GM19240 (cell line): Measurements from ENCODE around the gene CFAP251.

Experiments
- DNase-seq: peaks from one replicate; pipeline ENCODE4 v3.0.0; 2011; ENCODE audit warnings: low spot score; ENCODE audit not compliant: insufficient read length

Gene CFAP251

GRCh38 chr12:122001466-122002209 is 83.2 kb downstream of the CFAP251 start:
- DNase-seq, result no peak

- DNase-seq, result no peak
Observed at GRCh38 chr12:122003651-122004611, 85.5 kb downstream of the CFAP251 start.

DNA sequence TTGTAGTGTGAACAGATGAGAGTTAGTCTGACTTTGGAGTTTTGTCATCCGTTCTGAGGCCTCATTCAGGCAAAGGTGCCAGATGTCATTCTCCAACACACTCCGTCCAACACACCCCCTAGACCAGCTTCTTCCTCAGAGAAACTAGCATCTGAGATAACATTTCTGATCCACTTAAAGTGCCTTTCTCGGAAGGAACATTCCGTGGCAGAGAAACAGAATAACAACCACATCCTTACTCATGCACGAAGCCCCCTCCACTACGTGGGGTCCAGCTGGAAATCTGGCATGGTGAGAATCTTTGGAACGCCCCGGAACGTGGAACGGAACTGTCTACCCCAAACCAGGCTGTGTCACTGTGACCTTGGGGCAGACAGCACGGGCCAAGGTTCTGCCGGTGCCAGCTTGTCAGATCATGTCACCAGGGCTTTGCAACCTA is 86.3 kb downstream of the CFAP251 start:
- no peak for DNase-seq

DNA sequence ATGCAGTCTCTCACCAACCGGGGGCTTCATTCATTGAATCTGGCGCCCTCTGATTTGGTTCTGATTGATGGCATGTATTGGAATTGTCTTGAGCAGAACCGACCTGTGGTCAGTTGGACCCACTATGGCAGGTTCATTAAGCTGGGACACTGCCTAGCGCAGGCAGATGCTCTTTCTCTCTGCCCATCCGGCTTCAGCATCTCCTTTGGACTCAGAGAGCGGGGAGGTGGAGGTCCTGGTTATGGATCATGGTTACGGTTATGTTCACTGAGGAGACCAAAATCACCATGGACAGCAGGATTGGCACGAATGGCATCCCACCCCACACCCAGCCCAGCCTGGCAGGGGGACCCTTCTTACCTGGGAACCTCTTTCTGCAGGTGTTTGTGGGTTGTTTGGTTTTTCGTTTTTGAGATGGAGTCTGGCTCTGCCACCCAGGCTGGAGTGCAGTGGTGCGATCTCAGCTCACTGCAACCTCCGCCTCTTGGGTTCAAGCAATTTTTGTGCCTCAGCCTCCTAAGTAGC is 86.9 kb downstream of the CFAP251 start:
- no peak for DNase-seq

GRCh38 chr12:122006186-122006926 is 88.0 kb downstream of the CFAP251 start:
- no peak for DNase-seq

GRCh38 chr12:122009741-122010140 is 91.3 kb downstream of the CFAP251 start:
- DNase-seq, result no peak

DNA sequence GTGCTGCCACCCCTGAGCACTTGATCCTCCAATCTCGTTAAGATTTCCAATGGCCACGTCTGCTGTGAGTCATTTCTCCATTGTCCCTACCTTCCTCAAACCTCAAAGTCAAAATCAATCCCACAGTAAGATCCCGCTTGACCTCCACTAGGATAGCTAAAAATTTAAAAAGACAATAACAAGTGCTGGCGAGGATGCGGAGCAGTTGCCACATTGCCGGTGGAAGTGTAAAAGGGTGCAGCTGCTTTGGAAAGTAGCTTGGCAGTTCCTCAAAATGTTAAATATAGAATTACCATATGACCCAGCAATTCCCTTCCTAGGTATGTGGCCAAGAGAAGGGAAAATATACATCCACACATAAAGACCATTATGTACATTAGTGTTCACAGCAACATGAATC is 93.8 kb downstream of the CFAP251 start:
- no peak for DNase-seq

DNA sequence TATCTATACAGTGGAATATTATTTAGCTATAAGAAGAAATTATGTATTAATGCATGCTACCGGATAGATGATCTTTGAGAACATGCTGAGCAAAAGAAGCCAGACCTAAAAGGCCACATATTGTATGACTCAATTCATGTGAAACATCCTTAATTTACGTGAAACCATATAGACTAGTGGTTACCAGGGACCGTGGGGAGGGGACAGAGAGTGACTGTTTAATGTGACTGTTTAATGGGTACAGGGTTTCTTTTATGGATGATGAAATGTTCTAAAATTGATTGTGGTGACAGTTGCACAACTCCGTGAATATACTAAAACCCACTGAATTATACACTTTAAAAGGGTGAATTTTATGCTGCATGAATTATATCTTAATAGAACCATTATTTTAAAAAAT is 94.7 kb downstream of the CFAP251 start:
- DNase-seq, result no peak

DNA sequence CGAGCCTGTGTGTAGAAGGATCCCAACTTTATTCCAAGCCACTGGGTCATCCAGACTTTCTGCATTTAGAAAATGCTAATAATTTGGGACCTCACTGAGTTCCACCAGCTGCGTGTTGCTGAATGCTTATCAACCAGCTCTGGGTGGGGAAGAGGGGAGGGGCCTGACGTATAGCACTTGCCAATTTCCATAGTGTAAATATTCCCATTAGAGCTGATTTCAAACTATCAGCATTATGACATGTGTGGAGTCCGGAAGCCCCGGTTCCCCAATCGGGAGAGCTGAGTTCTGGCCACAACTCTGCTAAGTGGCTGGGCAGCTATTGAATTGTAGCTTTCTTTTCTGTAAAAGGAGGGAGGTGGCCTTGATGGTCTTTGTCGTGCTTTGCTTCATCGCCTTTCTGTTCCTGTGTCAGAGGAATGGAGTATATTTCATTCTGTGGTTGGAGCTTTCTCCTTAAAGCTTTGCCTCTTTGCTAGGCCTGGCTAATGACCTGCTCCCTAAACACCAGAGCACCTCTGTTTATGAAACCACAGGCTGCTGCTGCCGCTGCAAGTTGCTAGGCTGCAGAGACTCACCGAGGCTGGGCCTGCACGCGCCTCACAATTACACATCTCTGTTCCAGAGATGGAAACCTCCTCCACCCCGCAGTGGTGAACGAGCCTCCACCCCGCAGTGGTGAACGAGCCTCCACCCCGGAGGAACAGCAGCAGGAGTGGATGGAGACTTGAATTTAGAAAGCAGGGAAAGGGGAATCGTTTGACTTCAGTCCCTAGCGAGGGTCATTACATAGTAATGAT is 95.6 kb downstream of the CFAP251 start:
- no peak for DNase-seq

- DNase-seq, result no peak
Observed at GRCh38 chr12:122014781-122015180, 96.4 kb downstream of the CFAP251 start.

GRCh38 chr12:122018457-122018856 is 100.1 kb downstream of the CFAP251 start:
- DNase-seq, result no peak

DNA sequence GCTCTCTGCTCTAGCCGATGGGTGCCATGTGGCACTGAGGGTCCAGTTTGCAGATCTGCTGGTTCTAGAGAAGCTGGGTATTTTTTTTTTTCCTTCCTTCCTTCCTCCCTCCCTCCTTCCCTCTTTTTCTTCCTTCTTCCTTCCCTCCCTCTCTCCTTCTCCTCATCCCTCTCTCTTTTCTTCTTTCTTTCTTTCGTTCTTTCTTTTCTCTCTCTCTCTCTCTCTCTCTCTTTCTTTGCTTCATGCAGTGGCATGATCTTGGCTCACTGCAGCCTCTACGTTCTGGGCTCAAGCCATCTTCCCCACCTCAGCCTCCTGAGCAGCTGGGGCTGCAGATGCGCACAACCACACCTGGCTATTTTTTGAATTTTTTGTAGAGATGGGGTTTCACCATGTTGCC is 100.5 kb downstream of the CFAP251 start:
- DNase-seq, result no peak

DNA sequence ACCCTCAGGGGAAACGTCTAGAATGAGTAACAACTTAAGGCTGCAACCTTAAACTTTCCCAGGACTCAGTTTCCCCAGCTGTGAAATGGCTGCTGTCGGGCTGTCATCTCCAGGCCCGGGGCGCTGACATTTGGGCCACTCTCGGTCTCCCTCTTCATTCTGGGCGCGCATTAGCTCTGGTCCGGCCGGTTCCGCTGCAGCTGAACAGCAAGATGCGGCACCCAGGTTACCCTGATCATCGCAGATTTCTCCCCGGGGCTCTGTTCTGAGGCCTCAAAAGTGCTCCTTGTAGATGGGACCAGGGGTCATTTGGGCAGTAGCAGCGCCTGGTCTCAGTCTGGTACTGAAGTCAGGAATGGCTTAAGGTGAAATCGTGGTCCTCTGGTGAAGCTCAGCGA is 102.4 kb downstream of the CFAP251 start:
- DNase-seq, result no peak

GRCh38 chr12:122021193-122021821 is 102.9 kb downstream of the CFAP251 start:
- no peak for DNase-seq

GRCh38 chr12:122021822-122022392 is 103.5 kb downstream of the CFAP251 start, which contains the start of gene BCL7A:
Gene BCL7A, plus strand, starts transcription at chr12:122021884. Its CDS starts 208 bp downstream, at chr12:122022092.
- DNase-seq, result no peak

DNA sequence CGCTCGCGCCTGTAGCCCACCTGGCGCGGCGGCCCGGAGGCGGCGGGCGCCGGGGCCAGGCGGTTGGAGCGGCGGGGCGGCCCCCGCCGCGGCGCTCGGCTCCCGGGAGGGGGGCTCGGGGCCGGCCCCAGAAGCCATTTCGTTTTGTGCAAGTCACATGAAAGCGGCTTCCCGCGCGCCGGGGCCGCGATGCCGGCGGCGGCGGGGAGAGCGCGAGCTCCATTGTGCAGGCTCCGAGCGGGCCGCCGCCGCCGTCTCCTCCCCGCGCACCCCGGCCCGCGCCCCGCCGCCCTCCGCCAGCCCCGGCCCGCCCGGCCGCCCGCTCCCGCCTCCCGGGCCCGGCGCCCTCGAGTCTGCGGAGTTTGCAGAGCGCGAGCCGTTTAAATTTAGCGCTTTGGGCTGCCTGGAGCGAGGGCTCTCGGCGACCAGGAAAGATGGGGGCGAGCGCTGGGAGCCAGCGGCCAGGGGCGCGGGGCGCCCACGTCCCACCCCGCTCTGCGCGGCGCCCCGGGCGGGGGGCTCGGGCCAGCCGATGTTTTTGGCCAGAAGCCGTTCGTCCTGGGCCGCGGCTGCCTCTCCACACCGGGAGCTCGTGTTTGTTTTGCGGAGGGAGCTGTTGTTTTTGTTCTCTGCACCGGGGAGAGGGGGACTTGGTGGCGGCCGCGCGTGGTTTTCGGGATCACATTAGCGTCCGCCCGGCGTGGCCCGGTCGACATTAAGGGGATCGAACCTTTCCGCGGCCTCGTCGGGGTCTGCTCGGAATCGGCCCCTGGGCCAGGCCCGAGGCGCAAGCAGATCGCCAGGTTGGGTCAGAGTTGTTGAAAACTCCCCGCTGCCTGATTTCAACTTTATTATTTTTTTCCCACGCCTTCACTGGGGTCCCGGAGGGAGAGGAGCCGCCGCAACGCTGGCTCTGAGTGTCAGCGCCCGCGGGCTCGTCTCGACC is 104.3 kb downstream of the CFAP251 start:
- no peak for DNase-seq

GRCh38 chr12:122023339-122024131 is 105.1 kb downstream of the CFAP251 start:
- no peak for DNase-seq
